PFSK-1 (cell line): Measurements from ENCODE around the gene NEK10.

Experiments
- FOXP2 ChIP-seq: optimal IDR thresholded peaks from 2 replicates; pipeline ENCODE3; 2011; ENCODE audit warnings: borderline replicate concordance, control low read depth, inconsistent platforms; ENCODE audit not compliant: insufficient read depth; ENCODE audit errors: extremely low read length, extremely low read depth
- POLR2AphosphoS5 ChIP-seq: IDR thresholded peaks from 2 replicates; pipeline ENCODE4 v1.6.1; 2012; ENCODE audit warnings: low read depth, mild to moderate bottlenecking, control low read depth, low read length, moderate library complexity
- SIN3A ChIP-seq: IDR thresholded peaks from 2 replicates; pipeline ENCODE4 v1.6.1; 2012; ENCODE audit warnings: mild to moderate bottlenecking, low read length, moderate library complexity, borderline replicate concordance; ENCODE audit not compliant: insufficient read depth
- TAF1 ChIP-seq: IDR thresholded peaks from 2 replicates; pipeline ENCODE4 v1.6.1; 2012; ENCODE audit warnings: low read length, control low read depth, borderline replicate concordance; ENCODE audit not compliant: insufficient read depth
- TF ChIP-seq, protein P1 (sequence below), 2 experiments: IDR thresholded peaks; 2 replicates each; pipeline versions ENCODE4 v1.6.1 to v1.8.0; 2011 to 2012; ENCODE audit warnings: low read depth in 2 of 2, low read length in 2 of 2, control low read depth in 1 of 2, inconsistent platforms in 1 of 2, mild to moderate bottlenecking in 1 of 2, moderate library complexity in 1 of 2; ENCODE audit not compliant: insufficient read depth in 1 of 2

The NEK10 gene

DNA sequence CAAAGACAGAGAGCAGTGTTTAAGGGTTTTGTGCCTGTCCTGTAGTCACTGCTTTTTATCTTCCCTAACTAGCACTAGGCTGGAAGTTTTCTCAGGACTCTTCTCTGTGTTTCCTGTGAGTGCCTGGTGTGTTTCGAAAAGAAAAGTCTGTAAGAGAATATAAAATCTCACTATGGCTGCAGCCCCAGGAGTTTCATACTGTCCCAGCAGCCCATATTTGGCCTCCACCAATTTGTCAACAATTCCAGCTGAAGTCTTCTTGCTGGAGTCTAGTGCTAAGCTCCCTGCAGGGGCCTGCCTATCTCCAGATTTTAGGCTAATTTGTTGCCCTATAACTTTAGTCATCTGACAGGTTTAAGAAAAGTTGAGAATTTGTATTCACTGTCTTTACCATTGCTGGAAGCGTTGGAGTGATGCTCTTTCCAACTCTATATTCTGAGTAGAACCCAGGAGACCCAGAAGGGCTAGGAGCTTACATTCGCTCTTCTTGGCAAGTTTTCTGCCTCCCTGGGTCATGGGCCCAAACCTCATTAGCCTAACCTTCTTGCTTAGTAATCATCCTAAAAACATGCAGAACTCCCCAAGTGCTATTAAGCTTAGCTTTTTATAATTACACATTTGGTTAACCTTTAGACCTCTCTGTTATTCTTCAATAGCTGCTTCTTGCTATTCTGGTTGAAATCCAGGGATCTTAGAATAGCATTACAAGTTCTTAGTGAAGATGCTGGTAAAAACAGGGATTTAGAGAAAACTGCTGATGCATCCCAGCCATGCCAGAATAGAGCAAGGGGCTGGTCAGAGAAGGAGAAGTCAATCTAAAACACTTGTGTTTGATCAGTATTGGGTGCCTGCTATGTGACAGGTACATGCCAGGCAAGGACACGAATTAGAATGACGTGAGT, 283.1 kb downstream of the NEK10 start:
- TF ChIP-seq SIN3A = no peak
- no peak for TF ChIP-seq FOXP2
- TF ChIP-seq POLR2AphosphoS5 = no peak
- no peak for TF ChIP-seq TAF1
- TF ChIP-seq, protein P1, sequence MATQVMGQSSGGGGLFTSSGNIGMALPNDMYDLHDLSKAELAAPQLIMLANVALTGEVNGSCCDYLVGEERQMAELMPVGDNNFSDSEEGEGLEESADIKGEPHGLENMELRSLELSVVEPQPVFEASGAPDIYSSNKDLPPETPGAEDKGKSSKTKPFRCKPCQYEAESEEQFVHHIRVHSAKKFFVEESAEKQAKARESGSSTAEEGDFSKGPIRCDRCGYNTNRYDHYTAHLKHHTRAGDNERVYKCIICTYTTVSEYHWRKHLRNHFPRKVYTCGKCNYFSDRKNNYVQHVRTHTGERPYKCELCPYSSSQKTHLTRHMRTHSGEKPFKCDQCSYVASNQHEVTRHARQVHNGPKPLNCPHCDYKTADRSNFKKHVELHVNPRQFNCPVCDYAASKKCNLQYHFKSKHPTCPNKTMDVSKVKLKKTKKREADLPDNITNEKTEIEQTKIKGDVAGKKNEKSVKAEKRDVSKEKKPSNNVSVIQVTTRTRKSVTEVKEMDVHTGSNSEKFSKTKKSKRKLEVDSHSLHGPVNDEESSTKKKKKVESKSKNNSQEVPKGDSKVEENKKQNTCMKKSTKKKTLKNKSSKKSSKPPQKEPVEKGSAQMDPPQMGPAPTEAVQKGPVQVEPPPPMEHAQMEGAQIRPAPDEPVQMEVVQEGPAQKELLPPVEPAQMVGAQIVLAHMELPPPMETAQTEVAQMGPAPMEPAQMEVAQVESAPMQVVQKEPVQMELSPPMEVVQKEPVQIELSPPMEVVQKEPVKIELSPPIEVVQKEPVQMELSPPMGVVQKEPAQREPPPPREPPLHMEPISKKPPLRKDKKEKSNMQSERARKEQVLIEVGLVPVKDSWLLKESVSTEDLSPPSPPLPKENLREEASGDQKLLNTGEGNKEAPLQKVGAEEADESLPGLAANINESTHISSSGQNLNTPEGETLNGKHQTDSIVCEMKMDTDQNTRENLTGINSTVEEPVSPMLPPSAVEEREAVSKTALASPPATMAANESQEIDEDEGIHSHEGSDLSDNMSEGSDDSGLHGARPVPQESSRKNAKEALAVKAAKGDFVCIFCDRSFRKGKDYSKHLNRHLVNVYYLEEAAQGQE (IDR thresholded peaks at IDR 0.05; ENCODE audit: insufficient read depth in 1 of 2, low read depth in 2 of 2, low read length in 2 of 2) = no peak

DNA sequence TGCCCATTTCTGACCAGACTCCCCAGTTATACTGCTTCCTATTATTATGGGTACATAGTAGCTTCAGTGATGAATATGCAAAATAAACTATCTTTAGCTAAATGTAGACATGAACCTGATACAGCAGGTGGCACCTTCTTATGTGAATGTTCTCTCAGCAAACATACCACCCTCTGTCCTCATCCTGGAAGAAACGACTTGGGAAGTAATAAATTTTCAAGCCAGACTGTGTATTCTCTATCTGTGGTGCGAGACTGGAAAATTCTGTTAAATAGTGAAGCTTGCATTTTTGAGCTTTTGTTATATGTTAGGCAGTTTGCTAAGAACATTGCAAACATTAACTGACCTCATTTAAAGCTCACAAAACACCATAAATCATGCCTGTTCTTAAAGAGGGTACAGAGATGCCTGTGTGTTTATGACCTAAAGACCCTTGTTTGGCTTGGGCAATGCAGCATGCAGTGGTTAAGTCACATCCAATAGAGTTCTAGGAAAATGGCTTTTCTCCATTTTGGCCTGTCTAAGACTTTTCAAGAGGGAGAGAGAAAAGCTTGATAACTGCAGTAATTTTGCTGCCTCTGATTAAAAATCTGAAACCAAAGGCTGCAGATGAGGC, 287.1 kb downstream of the NEK10 start:
- TF ChIP-seq POLR2AphosphoS5 (no peak), SIN3A (no peak), TAF1 (no peak), FOXP2 (no peak)
- TF ChIP-seq, protein P1 (IDR thresholded peaks at IDR 0.05; ENCODE audit: insufficient read depth in 1 of 2, low read depth in 2 of 2, low read length in 2 of 2) = no peak

DNA sequence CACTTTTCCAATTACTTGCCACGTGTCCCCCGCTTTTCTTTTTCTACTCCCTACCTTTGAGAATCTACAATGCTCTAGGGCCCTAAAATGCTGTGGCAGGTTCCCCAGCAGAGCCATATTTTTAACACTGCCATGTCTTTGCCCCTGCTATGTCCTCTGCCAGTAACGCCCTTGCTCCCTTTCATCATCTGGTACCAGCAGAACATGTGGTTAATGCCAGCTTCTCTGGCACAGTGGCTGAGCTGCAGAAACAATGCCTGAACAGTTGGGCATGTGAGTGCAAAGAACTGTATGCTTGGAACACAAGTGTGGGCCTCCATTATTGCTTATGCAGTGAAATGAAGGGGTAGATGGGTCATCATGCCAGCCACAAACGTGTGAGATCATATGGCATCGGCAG, 287.6 kb downstream of the NEK10 start:
- TF ChIP-seq, protein P1 (IDR thresholded peaks at IDR 0.05; ENCODE audit: insufficient read depth in 1 of 2, low read depth in 2 of 2, low read length in 2 of 2) = no peak
- TF ChIP-seq TAF1 (no peak), SIN3A (no peak), POLR2AphosphoS5 (no peak), FOXP2 (no peak)

DNA sequence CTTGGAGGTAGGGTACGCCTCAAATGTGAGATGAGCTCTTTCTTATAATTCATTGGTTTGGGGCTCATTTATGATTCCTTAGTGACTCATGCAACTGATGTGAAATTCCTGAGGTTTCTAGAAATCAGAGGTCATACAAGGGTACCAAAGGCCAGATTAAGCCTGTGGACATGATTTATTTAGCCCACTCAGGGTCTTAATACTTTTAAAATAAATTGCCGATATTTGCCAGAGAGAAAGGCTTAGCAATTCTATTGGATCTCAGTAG, 289.0 kb downstream of the NEK10 start:
- TF ChIP-seq POLR2AphosphoS5 = no peak
- TF ChIP-seq TAF1 = no peak
- TF ChIP-seq FOXP2 = no peak
- no peak for TF ChIP-seq SIN3A
- TF ChIP-seq, protein P1 (IDR thresholded peaks at IDR 0.05; ENCODE audit: insufficient read depth in 1 of 2, low read depth in 2 of 2, low read length in 2 of 2) = no peak
